H1 (cell line): ENCODE data around the gene CDPF1.

Experiments
- CREB1 ChIP-seq: IDR thresholded peaks from 2 replicates; pipeline ENCODE4 v1.6.1; 2012; ENCODE audit warnings: inconsistent platforms
- POLR2A ChIP-seq, 2 experiments: IDR thresholded peaks; 1 replicate in 1 of 2; 2 replicates in 1 of 2; pipeline ENCODE4 v1.6.1; 2011; ENCODE audit warnings: low read depth in 2 of 2, low read length in 2 of 2, mild to moderate bottlenecking in 2 of 2; ENCODE audit errors: control extremely low read depth in 1 of 2
- RAD21 ChIP-seq, 2 experiments: IDR thresholded peaks in 1 of 2; conservative IDR thresholded peaks in 1 of 2; 2 replicates each; pipeline ENCODE4 v1.6.1; 2011; ENCODE audit warnings: low read depth in 2 of 2, low read length in 2 of 2, improper control_type of control experiment in 1 of 2, inconsistent platforms in 1 of 2, mild to moderate bottlenecking in 1 of 2, moderate library complexity in 1 of 2
- TEAD4 ChIP-seq: IDR thresholded peaks from 2 replicates; pipeline ENCODE4 v1.6.1; 2012; ENCODE audit warnings: low read depth, low read length, inconsistent platforms, mixed read lengths
- TF ChIP-seq, protein P1 (sequence below), 3 experiments: IDR thresholded peaks; 1 replicate in 2 of 3; 2 replicates in 1 of 3; pipeline versions ENCODE4 v1.5.1 to v1.6.1; 2011; ENCODE audit warnings: low read length in 3 of 3, mild to moderate bottlenecking in 3 of 3, inconsistent platforms in 2 of 3, low read depth in 1 of 3, moderate library complexity in 1 of 3; ENCODE audit not compliant: insufficient read depth in 1 of 3; ENCODE audit errors: control extremely low read depth in 1 of 3

- TF ChIP-seq, protein P1, sequence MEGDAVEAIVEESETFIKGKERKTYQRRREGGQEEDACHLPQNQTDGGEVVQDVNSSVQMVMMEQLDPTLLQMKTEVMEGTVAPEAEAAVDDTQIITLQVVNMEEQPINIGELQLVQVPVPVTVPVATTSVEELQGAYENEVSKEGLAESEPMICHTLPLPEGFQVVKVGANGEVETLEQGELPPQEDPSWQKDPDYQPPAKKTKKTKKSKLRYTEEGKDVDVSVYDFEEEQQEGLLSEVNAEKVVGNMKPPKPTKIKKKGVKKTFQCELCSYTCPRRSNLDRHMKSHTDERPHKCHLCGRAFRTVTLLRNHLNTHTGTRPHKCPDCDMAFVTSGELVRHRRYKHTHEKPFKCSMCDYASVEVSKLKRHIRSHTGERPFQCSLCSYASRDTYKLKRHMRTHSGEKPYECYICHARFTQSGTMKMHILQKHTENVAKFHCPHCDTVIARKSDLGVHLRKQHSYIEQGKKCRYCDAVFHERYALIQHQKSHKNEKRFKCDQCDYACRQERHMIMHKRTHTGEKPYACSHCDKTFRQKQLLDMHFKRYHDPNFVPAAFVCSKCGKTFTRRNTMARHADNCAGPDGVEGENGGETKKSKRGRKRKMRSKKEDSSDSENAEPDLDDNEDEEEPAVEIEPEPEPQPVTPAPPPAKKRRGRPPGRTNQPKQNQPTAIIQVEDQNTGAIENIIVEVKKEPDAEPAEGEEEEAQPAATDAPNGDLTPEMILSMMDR (IDR thresholded peaks at IDR 0.05; ENCODE audit: control extremely low read depth in 1 of 3, insufficient read depth in 1 of 3, low read depth in 1 of 3, low read length in 3 of 3), result no peak
- TF ChIP-seq TEAD4 (no peak), POLR2A (IDR thresholded peaks at IDR 0.05; ENCODE audit: control extremely low read depth in 1 of 2, low read depth in 2 of 2, low read length in 2 of 2) (no peak), RAD21 (IDR thresholded peaks at IDR 0.05 in 1 of 2, conservative IDR thresholded peaks at IDR 0.05 in 1 of 2; ENCODE audit: low read depth in 2 of 2, low read length in 2 of 2) (no peak), CREB1 (no peak)
These were observed 37.0 kb downstream of the CDPF1 start for GRCh38 chr22:46213052-46213451.
